HG03108 (cell line): Measurements from ENCODE around the gene HES4.

Experiments
- ATAC-seq: cut with Tn5 transposase; IDR thresholded peaks from one replicate; pipeline ENCODE4 v1.9.1; 2021; ENCODE audit warnings: moderate library complexity; ENCODE audit not compliant: unreplicated experiment

Gene HES4

DNA sequence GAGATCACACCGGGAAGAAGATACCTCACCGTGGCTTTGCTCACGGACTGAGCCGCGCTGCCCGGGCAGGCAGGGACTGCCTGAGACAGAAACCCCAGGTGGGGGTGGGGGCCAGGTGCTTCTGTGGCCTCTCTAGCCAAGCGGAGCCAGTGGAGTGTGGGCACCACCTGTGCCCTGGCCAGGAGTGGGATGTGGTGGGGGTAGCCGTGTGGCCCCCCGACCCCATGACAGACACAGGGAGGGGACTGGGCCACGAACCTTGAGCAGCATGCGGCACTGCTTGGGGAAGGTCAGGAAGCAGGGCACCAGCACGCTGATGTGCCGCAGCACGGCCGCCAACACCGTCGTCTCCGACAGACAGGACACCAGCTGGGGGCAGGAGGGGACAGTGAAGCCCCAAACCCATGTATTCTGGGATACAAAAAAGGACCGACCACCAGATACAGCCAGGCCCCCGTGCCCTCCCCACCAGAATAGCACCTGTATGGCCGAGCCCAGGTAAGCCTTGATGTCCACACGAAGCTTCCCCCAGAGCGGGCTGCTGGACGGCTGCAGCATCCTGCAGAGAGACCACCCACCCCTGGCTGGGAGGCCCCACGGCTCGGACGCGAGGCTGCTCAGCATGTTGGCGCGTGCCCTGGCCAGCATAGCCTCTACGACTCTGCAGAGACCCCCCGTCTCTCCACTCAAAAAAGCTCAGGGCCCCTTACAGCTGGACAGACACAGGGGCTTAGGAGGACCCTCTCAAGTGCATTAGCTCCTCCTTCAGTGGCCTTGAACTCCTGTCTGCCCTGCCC is 46.2 kb downstream of the HES4 start:
- ATAC-seq = no peak

- ATAC-seq = no peak
Measured at GRCh38 chr1:952603-953002, 47.3 kb downstream of the HES4 start.

GRCh38 chr1:952201-952600 is 47.7 kb downstream of the HES4 start:
- ATAC-seq = no peak

DNA sequence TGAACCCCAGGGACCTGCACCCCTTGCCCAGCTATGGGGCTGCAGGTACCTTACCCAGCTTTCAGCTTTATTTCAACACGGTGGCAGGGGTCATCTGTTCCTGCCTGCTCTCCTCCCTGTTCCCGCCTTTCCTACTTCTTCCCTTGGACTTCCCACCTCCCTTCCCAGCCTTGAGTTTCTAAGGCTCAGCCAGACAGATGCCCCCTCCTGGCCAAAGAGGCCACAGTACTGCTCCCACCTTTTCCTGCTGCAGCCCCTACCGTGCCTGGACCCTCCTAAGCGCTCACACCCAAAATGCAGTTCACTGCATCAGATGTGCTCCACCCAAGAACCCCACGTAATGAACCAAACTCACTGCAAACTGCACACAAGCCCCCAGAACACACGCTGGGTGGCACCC is 48.5 kb downstream of the HES4 start:
- no peak for ATAC-seq

DNA sequence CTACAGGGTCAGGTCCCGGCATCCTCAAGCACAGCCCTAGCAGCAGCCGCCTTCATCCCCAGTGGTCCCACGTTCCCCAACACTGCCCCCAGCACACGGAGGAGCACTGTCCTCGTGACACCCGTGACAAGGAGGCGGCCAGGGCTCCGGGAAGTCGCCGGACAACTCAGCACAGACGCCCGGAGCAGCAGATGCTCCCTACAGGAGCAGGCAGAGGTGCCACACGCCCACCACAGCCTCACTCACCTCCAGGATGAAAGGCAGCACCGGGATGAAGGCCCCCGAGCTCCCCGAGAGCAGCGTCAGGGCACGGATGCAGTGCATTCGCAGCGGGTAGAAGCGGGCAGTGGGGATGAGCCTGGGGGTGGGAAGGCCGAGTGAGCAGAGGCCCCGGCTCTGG is 49.0 kb downstream of the HES4 start:
- ATAC-seq = no peak

- ATAC-seq = no peak
Measured at GRCh38 chr1:950268-950667, 49.6 kb downstream of the HES4 start.
